Caco-2 (cell line): ENCODE measurements around the gene PGM2. TPM values are rescaled to one million over a fixed set of nuclear protein-coding genes. Genes with fewer than 3 reads are reported as not detected.

ENCODE experiments used
- BruUV-seq: library from RNA; stranded (reverse); fragments of 400-500 nt; replicated peaks from 2 replicates; lab custom pipeline; 2021; lab: Mats Ljungman, UMichigan
- CTCF ChIA-PET: fragments of 300-600 bp; sonication (Branson Sonifier 250); formaldehyde crosslinking; loops from one replicate; lab custom pipeline; 2022; ENCODE audit warnings: antibody characterized with exemption; lab: Charles Lee
- POLR2A ChIA-PET: fragments of 300-600 bp; sonication (Branson Sonifier 250); formaldehyde crosslinking; loops from one replicate; lab custom pipeline; 2022; ENCODE audit warnings: antibody characterized with exemption; lab: Charles Lee
- DNase-seq, 2 experiments: peaks; one replicate each; pipeline versions ENCODE4 v3.0.0 to v3.0.0-alpha.2; 2020 to 2022
- H3K27me3 ChIP-seq: replicated peaks from 2 replicates; pipeline ENCODE4 v1.6.0; 2011; ENCODE audit warnings: low read length; ENCODE audit not compliant: control insufficient read depth, insufficient read depth
- H3K36me3 ChIP-seq: 2 replicates; pipeline ENCODE4 v1.5.1; 2011; ENCODE audit warnings: low read length; ENCODE audit not compliant: control insufficient read depth, insufficient read depth
- H3K4me1 ChIP-seq: fragments of 250-450 bp; sonication (Bioruptor Pico); 2 replicates; pipeline ENCODE4 v1.5.1; 2020; ENCODE audit warnings: mild to moderate bottlenecking
- H3K4me3 ChIP-seq: 2 replicates; pipeline ENCODE4 v1.5.1; 2011; ENCODE audit warnings: low read depth, mild to moderate bottlenecking, control low read depth, low read length
- H3K9me3 ChIP-seq: fragments of 250-450 bp; sonication (Bioruptor Pico); 2 replicates; pipeline ENCODE4 v1.5.1; 2020; ENCODE audit warnings: mild to moderate bottlenecking, moderate library complexity
- H3K27ac Mint-ChIP-seq: one replicate; pipeline ENCODE4 v1.8.0; 2022; ENCODE audit warnings: mixed read lengths; ENCODE audit not compliant: unreplicated experiment
- H3K27me3 Mint-ChIP-seq: one replicate; pipeline ENCODE4 v1.8.0; 2022; ENCODE audit warnings: mixed read lengths; ENCODE audit not compliant: insufficient read depth, unreplicated experiment
- H3K36me3 Mint-ChIP-seq: one replicate; pipeline ENCODE4 v1.8.0; 2022; ENCODE audit warnings: mild to moderate bottlenecking, mixed read lengths; ENCODE audit not compliant: insufficient read depth, unreplicated experiment
- H3K4me1 Mint-ChIP-seq: one replicate; pipeline ENCODE4 v1.8.0; 2022; ENCODE audit warnings: low read depth, mixed read lengths; ENCODE audit not compliant: unreplicated experiment
- H3K4me3 Mint-ChIP-seq: one replicate; pipeline ENCODE4 v1.8.0; 2022; ENCODE audit warnings: mild to moderate bottlenecking, moderate library complexity, mixed read lengths; ENCODE audit not compliant: unreplicated experiment
- H3K9me3 Mint-ChIP-seq: one replicate; pipeline ENCODE4 v1.8.0; 2022; ENCODE audit warnings: mixed read lengths; ENCODE audit not compliant: unreplicated experiment
- CTCF ChIP-seq, 2 experiments: fragments of 200-600 bp in 1 of 2; IDR thresholded peaks; 1 replicate in 1 of 2; 2 replicates in 1 of 2; pipeline versions ENCODE4 v1.5.1 to v1.8.0; 2011 to 2022; ENCODE audit warnings: antibody characterized with exemption in 1 of 2, control low read depth in 1 of 2, inconsistent platforms in 1 of 2, low read depth in 1 of 2, low read length in 1 of 2, mild to moderate bottlenecking in 1 of 2, moderate library complexity in 1 of 2; ENCODE audit not compliant: insufficient read depth in 1 of 2, severe bottlenecking in 1 of 2, unreplicated experiment in 1 of 2
- intact Hi-C: fragments of 100-400 bp; cut with micrococcal nuclease; formaldehyde crosslinking; loops from one replicate; pipeline ENCODE4 v1.10.0; 2022; ENCODE audit not compliant: unreplicated experiment
- total RNA-seq: library from RNA; stranded (reverse); gene quantifications from 2 replicates; pipeline ENCODE4 v1.2.3, GENCODE V29; 2022

PGM2 gene
- total RNA-seq, 1 experiment from 2014 or later: 33.4 TPM

DNA sequence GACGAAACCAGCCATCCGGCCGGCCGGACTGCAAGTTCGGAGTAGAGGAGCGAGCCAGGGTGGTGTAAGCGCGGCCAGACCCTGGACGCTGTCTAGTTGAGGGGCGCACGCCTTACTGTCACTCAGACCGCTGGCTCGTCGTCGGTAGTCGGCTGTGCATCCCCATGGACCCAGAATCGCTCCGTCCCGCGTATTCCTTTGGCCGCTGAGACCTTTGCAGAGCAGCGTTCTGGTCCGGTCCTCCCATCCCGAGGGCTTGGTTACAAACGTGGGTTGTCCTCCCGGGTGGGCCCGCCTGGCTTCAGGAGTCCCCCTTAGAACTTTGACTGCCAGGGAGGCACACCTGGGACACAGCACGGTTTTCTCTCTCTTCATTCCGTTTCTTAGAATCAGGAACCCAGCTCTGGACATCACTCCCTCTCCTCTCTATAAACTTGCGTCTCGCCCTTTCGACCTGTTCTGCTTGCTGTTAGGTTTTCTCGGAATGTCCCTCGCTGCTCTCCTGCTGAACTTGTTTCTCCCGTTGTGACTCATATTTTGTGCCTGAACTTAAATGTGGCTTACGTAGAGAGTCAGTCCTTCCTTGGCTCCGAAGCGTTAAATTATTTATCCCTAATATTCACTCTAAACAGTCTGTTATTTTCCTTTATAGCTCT lies 672 bp downstream of the PGM2 start:
- DNase-seq: peak; percentile 38 to 42
- peak overlapping the region; percentile 79 for H3K27ac Mint-ChIP-seq
- no peaks in the 10 kb centered on the region for H3K27me3 Mint-ChIP-seq
- peak overlapping the region; percentile 87 for H3K4me3 Mint-ChIP-seq
- Histone ChIP-seq H3K4me3 (peak overlapping the region; percentile 83), H3K27me3 (no peaks in the 10 kb centered on the region), H3K4me1 (peaks cover 5% of the 10 kb centered on the region; the same call in 1 of the 2 replicates), H3K9me3 (no peaks in the 10 kb centered on the region), H3K36me3 (no peaks in the 10 kb centered on the region)
- peaks cover 13% of the 10 kb centered on the region for H3K4me1 Mint-ChIP-seq
- BruUV-seq: no TSS peak
- TF ChIP-seq CTCF (IDR thresholded peaks at IDR 0.05; ENCODE audit: insufficient read depth in 1 of 2, low read depth in 1 of 2, low read length in 1 of 2, severe bottlenecking in 1 of 2, unreplicated experiment in 1 of 2): no peak
- no peaks in the 10 kb centered on the region for H3K9me3 Mint-ChIP-seq
- POLR2A ChIA-PET: interaction anchor here (0.5 to 0.8 kb wide), 3 partner anchors 71 to 141 kb away, joined by 3 read pairs; partner anchors contain the start of gene RELL1
- CTCF ChIA-PET: interaction anchor here (0.6 to 2.6 kb wide), 3 partner anchors 25 to 1696 kb away, joined by 3 to 12 read pairs (median 5); no protein-coding TSS in a partner anchor
- intact Hi-C loops: loop anchor here (2.0 to 5.0 kb wide), 2 partner anchors 14 to 150 kb away; no protein-coding TSS in a partner anchor
- H3K36me3 Mint-ChIP-seq: peaks cover 19% of the 10 kb centered on the region

- peak overlapping the region; percentile 79 for H3K27ac Mint-ChIP-seq
- peaks cover 19% of the 10 kb centered on the region for H3K36me3 Mint-ChIP-seq
- Histone ChIP-seq H3K36me3 (no peaks in the 10 kb centered on the region), H3K9me3 (no peaks in the 10 kb centered on the region), H3K4me1 (peaks cover 5% of the 10 kb centered on the region; the same call in 1 of the 2 replicates), H3K4me3 (peak overlapping the region; percentile 83), H3K27me3 (no peaks in the 10 kb centered on the region)
- no peak for DNase-seq
- intact Hi-C loops: loop anchor here (2.0 to 5.0 kb wide), 2 partner anchors 15 to 149 kb away; no protein-coding TSS in a partner anchor
- BruUV-seq: TSS peak; percentile 59
- H3K4me3 Mint-ChIP-seq: peak overlapping the region; percentile 87
- ChIA-PET POLR2A (no interaction called here), CTCF (interaction anchor here (0.6 to 2.6 kb wide), 2 partner anchors 26 to 1695 kb away, joined by 5 to 12 read pairs; no protein-coding TSS in a partner anchor)
- H3K9me3 Mint-ChIP-seq: no peaks in the 10 kb centered on the region
- H3K27me3 Mint-ChIP-seq: no peaks in the 10 kb centered on the region
- TF ChIP-seq CTCF (IDR thresholded peaks at IDR 0.05; ENCODE audit: insufficient read depth in 1 of 2, low read depth in 1 of 2, low read length in 1 of 2, severe bottlenecking in 1 of 2, unreplicated experiment in 1 of 2): no peak
- peaks cover 13% of the 10 kb centered on the region for H3K4me1 Mint-ChIP-seq
These were observed 1.4 kb downstream of the PGM2 start for GRCh38 chr4:37827802-37828321.

DNA sequence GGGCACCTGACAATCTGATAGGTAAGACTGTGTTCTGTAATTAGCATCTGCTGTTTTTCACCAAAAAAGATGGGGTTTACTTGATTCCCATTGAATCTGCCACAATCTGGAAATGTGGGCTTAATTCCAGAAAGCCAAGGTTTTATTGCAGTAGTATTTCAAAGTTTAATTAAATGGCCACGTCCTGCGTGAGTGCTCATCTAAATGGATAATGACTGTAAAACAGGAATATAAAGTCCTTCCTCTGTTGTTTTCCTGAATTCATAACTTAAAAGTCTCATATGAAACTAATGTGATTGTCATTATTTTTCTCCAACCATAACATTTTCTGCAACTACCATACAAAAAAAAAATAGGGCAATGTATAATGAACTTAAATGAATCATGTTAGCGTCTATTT lies 2.4 kb downstream of the PGM2 start:
- CTCF ChIA-PET: no interaction called here
- no peaks in the 10 kb centered on the region for H3K27me3 ChIP-seq
- no TSS peak for BruUV-seq
- DNase-seq: no peak
- Mint-ChIP-seq H3K4me1 (peaks cover 13% of the 10 kb centered on the region), H3K27ac (peak overlapping the region; percentile 29), H3K27me3 (no peaks in the 10 kb centered on the region), H3K9me3 (no peaks in the 10 kb centered on the region), H3K4me3 (peak overlapping the region; percentile 63), H3K36me3 (peaks cover 19% of the 10 kb centered on the region)
- no peak for TF ChIP-seq CTCF (IDR thresholded peaks at IDR 0.05; ENCODE audit: insufficient read depth in 1 of 2, low read depth in 1 of 2, low read length in 1 of 2, severe bottlenecking in 1 of 2, unreplicated experiment in 1 of 2)
- POLR2A ChIA-PET: no interaction called here
- H3K36me3 ChIP-seq: no peaks in the 10 kb centered on the region
- H3K9me3 ChIP-seq: no peaks in the 10 kb centered on the region
- peaks cover 5% of the 10 kb centered on the region; the same call in 1 of the 2 replicates for H3K4me1 ChIP-seq
- H3K4me3 ChIP-seq: no peak overlapping the region
- intact Hi-C loops: loop anchor here (5.0 kb wide), 1 partner anchor 148 kb away; no protein-coding TSS in a partner anchor
